ENCODE data around the gene RNGTT. TPM values are rescaled to one million over a fixed set of nuclear protein-coding genes. Genes with fewer than 3 reads are reported as not detected.
A peak's percentile ranks its signal among the peaks of the same experiment; 100 is the strongest.

Gene RNGTT
- total and polyA plus RNA-seq, 8 donors: 12.1 to 18.5 (median 15.7) TPM

- no peak overlapping the region for H3K4me3 ChIP-seq
- no peak overlapping the region for H3K27ac ChIP-seq
- DNase-seq: peak in 1 of 4 donors; percentile 2
- no peak for ATAC-seq
- H3K27me3 ChIP-seq: no peaks in the 10 kb centered on the region
- intact Hi-C loops (cut with DNase I): no loop called here
- no peak for TF ChIP-seq CTCF (IDR thresholded peaks at IDR 0.05)
- no peaks in the 10 kb centered on the region for H3K36me3 ChIP-seq
- H3K4me1 ChIP-seq: no peaks in the 10 kb centered on the region
- no peaks in the 10 kb centered on the region for H3K9me3 ChIP-seq
These were observed 331.6 kb downstream of the RNGTT start for GRCh38 chr6:88631830-88632229.

GRCh38 chr6:88629838-88630494 is 333.5 kb downstream of the RNGTT start:
- no peaks in the 10 kb centered on the region for H3K36me3 ChIP-seq
- no peak for ATAC-seq
- no peaks in the 10 kb centered on the region for H3K9me3 ChIP-seq
- no peak overlapping the region for H3K4me3 ChIP-seq
- intact Hi-C loops (cut with DNase I): no loop called here
- H3K4me1 ChIP-seq: no peaks in the 10 kb centered on the region
- TF ChIP-seq CTCF (IDR thresholded peaks at IDR 0.05): no peak
- H3K27me3 ChIP-seq: no peaks in the 10 kb centered on the region
- no peak overlapping the region for H3K27ac ChIP-seq
- no peak for DNase-seq

GRCh38 chr6:88626460-88626859 is 337.0 kb downstream of the RNGTT start:
- no peak for TF ChIP-seq CTCF (IDR thresholded peaks at IDR 0.05)
- Histone ChIP-seq H3K4me3 (no peak overlapping the region), H3K27ac (no peak overlapping the region), H3K9me3 (no peaks in the 10 kb centered on the region), H3K27me3 (no peaks in the 10 kb centered on the region), H3K36me3 (no peaks in the 10 kb centered on the region), H3K4me1 (no peaks in the 10 kb centered on the region)
- no peak for DNase-seq
- no peak for ATAC-seq
- intact Hi-C loops (cut with DNase I): no loop called here

GRCh38 chr6:88623531-88623930 is 339.9 kb downstream of the RNGTT start:
- no peak for ATAC-seq
- no peak for DNase-seq
- no peak overlapping the region for H3K27ac ChIP-seq
- intact Hi-C loops (cut with DNase I): no loop called here
- H3K4me3 ChIP-seq: no peak overlapping the region
- no peaks in the 10 kb centered on the region for H3K9me3 ChIP-seq
- H3K36me3 ChIP-seq: no peaks in the 10 kb centered on the region
- H3K27me3 ChIP-seq: no peaks in the 10 kb centered on the region
- H3K4me1 ChIP-seq: no peaks in the 10 kb centered on the region
- TF ChIP-seq CTCF (IDR thresholded peaks at IDR 0.05): no peak

GRCh38 chr6:88619951-88620350 is 343.5 kb downstream of the RNGTT start:
- Histone ChIP-seq H3K36me3 (no peaks in the 10 kb centered on the region), H3K27ac (no peak overlapping the region), H3K4me3 (no peak overlapping the region), H3K9me3 (no peaks in the 10 kb centered on the region), H3K27me3 (no peaks in the 10 kb centered on the region), H3K4me1 (no peaks in the 10 kb centered on the region)
- ATAC-seq (no peak), DNase-seq (no peak)
- intact Hi-C loops (cut with DNase I): no loop called here
- no peak for TF ChIP-seq CTCF (IDR thresholded peaks at IDR 0.05)

All from left lung (tissue), 10 donors.